Thoracic aorta (tissue), 2 donors: Measurements from ENCODE around the gene NT5C1B. TPM values are rescaled to one million over a fixed set of nuclear protein-coding genes. Genes with fewer than 3 reads are reported as not detected.
"Not testable (repeated sequence)": the region's sequence is repeated elsewhere in the genome, so short reads cannot be mapped to it uniquely, and the experiment has no call there.

ENCODE experiments used
- ATAC-seq: fragments of 150-250 bp; one replicate; pipeline ENCODE4 v1.8.0; 2017; ENCODE audit warnings: low read depth; ENCODE audit not compliant: insufficient number of reproducible peaks, low FRiP score
- DNase-seq: peaks from one replicate; pipeline ENCODE4 v3.0.0-alpha.2; 2020; ENCODE audit warnings: low spot score
- H3K27ac ChIP-seq, 2 donors: fragments of 200-600 bp; sonication (generic); 1 replicate in 1 of 2; 2 replicates in 1 of 2; pipeline ENCODE4 v1.5.1; 2016; ENCODE audit warnings: mild to moderate bottlenecking in 2 of 2, moderate library complexity in 2 of 2
- H3K27me3 ChIP-seq: fragments of 200-600 bp; sonication (generic); replicated peaks from 2 replicates; pipeline ENCODE4 v1.6.0; 2016; ENCODE audit warnings: mild to moderate bottlenecking; ENCODE audit not compliant: insufficient read depth
- H3K36me3 ChIP-seq: fragments of 200-600 bp; sonication (generic); one replicate; pipeline ENCODE4 v1.5.1; 2016
- H3K4me1 ChIP-seq, 2 donors: fragments of 200-600 bp; sonication (generic); 1 replicate in 1 of 2; 2 replicates in 1 of 2; pipeline versions ENCODE4 v1.5.1 to v1.6.0; 2016; ENCODE audit warnings: low read depth in 2 of 2, mild to moderate bottlenecking in 1 of 2; ENCODE audit not compliant: control insufficient read depth in 1 of 2
- H3K4me3 ChIP-seq: fragments of 200-600 bp; sonication (generic); 2 replicates; pipeline ENCODE4 v1.5.1; 2016; ENCODE audit warnings: mild to moderate bottlenecking
- H3K9me3 ChIP-seq: fragments of 200-600 bp; sonication (generic); 2 replicates; pipeline ENCODE4 v1.5.1; 2016
- total RNA-seq, 2 donors: library from RNA; depleted of rRNA; stranded (reverse); fragments of >200 nt; gene quantifications; one replicate each; pipeline versions ENCODE4 v1.1.0 to v1.2.3, GENCODE V29; 2016
- TF ChIP-seq, protein P1 (sequence below): fragments of 200-600 bp; sonication (generic); IDR thresholded peaks from one replicate; pipeline ENCODE4 v1.5.1; 2019; ENCODE audit warnings: antibody characterized with exemption

The NT5C1B gene
- total RNA-seq, result not detected

DNA sequence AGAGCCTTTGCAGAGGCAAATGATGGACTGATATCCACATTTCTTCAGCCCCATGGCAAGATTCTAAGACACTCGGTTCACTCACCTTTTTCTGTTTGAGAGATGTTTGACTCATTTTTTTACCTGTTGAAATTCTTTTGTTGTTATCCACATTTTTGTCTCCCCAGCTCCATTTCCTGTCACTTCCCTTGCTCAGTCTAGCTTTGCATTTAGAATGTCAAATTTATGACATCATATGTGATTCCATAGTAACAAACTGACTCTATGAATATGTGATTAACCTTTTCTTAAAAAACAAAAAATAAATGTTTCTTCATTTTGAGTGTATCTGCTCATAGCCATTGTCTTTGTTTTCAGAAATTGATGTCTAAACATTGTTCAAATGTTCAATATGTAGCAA lies at the start of gene NT5C1B:
Gene NT5C1B (minus strand): TSS at position 216 of the 400 bp plus-strand sequence. CDS start 101 bp downstream, at position 115.
- Histone ChIP-seq H3K4me1 (no peaks in the 10 kb centered on the region), H3K4me3 (no peak within 1 kb of the TSS), H3K9me3 (no peaks in the 10 kb centered on the region), H3K36me3 (no peaks in the 10 kb centered on the region), H3K27me3 (no peaks in the 10 kb centered on the region), H3K27ac (no peak within 1 kb of the TSS)
- ATAC-seq (no peak), DNase-seq (no peak)
- TF ChIP-seq, protein P1, sequence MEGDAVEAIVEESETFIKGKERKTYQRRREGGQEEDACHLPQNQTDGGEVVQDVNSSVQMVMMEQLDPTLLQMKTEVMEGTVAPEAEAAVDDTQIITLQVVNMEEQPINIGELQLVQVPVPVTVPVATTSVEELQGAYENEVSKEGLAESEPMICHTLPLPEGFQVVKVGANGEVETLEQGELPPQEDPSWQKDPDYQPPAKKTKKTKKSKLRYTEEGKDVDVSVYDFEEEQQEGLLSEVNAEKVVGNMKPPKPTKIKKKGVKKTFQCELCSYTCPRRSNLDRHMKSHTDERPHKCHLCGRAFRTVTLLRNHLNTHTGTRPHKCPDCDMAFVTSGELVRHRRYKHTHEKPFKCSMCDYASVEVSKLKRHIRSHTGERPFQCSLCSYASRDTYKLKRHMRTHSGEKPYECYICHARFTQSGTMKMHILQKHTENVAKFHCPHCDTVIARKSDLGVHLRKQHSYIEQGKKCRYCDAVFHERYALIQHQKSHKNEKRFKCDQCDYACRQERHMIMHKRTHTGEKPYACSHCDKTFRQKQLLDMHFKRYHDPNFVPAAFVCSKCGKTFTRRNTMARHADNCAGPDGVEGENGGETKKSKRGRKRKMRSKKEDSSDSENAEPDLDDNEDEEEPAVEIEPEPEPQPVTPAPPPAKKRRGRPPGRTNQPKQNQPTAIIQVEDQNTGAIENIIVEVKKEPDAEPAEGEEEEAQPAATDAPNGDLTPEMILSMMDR, result no peak

DNA sequence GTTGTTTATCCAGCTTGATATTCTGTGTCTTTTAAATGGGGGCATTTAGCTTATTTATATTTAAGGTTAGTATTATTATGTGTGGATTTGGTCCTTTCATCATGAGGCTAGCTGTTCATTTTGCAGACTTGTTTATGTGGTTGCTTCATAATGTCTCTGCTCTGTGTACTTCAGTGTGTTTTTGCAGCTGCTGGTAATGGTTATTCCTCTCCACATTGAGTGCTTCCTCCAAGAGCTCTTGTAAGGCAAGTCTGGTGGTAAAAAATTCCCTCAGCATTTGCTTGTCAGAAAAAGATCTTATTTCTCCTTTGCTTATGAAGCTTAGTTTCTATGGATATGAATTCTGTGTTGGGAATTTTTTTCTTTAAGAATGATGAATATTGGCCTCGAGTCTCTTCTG lies 47.8 kb upstream of the NT5C1B start:
- Histone ChIP-seq H3K4me3 (no peak overlapping the region), H3K4me1 (no peaks in the 10 kb centered on the region), H3K27ac (no peak overlapping the region), H3K27me3 (no peaks in the 10 kb centered on the region), H3K36me3 (no peaks in the 10 kb centered on the region), H3K9me3 (peaks cover 13% of the 10 kb centered on the region)
- TF ChIP-seq, protein P1, result no peak
- ATAC-seq (no peak), DNase-seq (no peak)

DNA sequence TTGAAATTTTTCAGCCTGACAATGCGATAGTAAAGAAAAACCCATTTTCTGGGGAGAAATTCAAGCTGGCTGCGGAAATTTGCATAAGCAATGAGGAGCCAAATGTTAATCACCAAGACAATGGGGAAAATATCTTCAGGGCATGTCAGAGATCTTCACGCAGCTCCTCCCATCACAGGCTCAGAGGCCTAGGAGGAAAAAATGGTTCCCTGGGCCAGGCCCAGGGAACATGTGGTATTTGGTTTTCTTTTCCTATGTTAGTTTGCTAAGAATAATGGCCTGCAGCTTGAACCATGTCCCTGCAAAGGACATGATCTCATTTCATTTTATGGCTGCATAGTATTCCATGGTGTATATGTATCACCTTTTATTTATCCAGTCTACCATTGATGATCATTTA lies 43.3 kb upstream of the NT5C1B start:
- H3K4me3 ChIP-seq, H3K27me3 ChIP-seq, H3K4me1 ChIP-seq, H3K36me3 ChIP-seq, DNase-seq, ATAC-seq, H3K27ac ChIP-seq: not testable (repeated sequence)
- H3K9me3 ChIP-seq, result peaks cover 13% of the 10 kb centered on the region

DNA sequence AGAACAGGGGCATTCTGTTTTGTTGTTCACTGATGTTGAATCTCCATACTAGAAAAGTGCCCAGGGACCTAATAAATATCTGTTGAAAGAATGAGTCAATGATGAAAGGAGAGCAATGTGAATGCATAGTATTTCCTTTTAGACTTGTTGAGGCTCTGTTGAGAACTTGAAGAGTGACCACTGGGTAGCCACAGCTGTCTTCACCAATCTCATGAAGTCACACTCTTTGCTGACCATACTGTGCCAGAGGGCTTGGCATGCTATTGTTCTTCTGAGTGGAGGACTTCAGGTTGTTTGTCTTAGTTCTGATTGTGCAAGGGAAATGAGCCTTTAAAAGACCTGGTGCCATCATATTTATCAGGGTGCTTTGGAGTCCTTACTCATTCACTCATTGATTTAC lies 41.6 kb upstream of the NT5C1B start:
- peaks cover 3% of the 10 kb centered on the region for H3K9me3 ChIP-seq
- no peak overlapping the region for H3K4me3 ChIP-seq
- H3K4me1 ChIP-seq, result peaks cover 0 to 9% of the 10 kb centered on the region in 2 donors
- TF ChIP-seq, protein P1, result no peak
- H3K27me3 ChIP-seq, result no peaks in the 10 kb centered on the region
- DNase-seq, result no peak
- no peak for ATAC-seq
- H3K27ac ChIP-seq, result no peak overlapping the region
- no peaks in the 10 kb centered on the region for H3K36me3 ChIP-seq

DNA sequence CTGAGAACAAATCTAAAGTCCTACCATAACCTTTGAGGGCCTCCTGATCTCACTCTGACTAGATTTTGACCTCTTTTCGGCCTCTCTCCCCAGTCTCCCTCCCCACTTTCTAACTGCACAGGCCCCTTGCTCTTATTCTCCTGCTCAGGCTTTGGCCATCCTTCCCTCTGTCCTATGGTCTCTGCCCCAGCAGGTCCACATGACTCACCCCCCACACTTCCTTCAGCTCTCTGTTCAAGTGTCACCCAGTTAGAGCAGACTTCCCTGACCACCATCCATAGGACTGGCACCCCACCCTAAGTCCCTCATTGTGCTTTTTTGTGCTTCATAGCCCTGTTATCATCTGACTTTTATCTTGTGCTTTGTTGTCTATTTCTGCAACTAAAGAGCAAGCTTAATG lies 41.2 kb upstream of the NT5C1B start:
- Histone ChIP-seq H3K4me3 (no peak overlapping the region), H3K27ac (peak overlapping the region in 1 of 2 donors; percentile 18), H3K36me3 (no peaks in the 10 kb centered on the region), H3K27me3 (no peaks in the 10 kb centered on the region), H3K9me3 (peaks cover 3% of the 10 kb centered on the region), H3K4me1 (peaks cover 0 to 9% of the 10 kb centered on the region in 2 donors)
- TF ChIP-seq, protein P1, result no peak
- DNase-seq (no peak), ATAC-seq (no peak)

DNA sequence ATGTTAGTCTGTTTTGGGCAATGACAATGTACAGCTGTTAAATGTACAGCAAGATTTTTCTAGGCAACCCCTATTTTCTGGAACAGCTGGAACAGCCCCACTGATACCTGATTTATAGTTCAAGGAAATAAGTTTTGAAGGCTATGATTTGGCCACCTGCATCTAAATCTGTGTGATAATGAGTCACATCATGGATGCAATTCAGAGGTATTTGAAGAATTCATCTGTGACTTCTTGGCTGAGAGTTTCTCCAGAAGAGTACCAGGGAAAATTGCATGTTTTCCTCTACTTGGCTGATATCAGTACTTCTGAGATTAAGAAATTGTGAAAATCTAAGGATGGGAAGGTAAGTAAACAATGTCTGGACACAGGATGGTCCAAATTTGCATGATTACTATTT lies 40.7 kb upstream of the NT5C1B start:
- Histone ChIP-seq H3K9me3 (no peaks in the 10 kb centered on the region), H3K36me3 (no peaks in the 10 kb centered on the region), H3K27me3 (no peaks in the 10 kb centered on the region), H3K4me3 (no peak overlapping the region), H3K4me1 (peaks cover 0 to 9% of the 10 kb centered on the region in 2 donors), H3K27ac (peak overlapping the region in 1 of 2 donors; percentile 18)
- DNase-seq (no peak), ATAC-seq (no peak)
- TF ChIP-seq, protein P1, result no peak
